Adipocyte (in vitro differentiated cells): Measurements from ENCODE around the gene MYO6.

Experiments used
- DNase-seq: peaks from one replicate; pipeline ENCODE4 v3.0.0-alpha.2; 2015; ENCODE audit warnings: low read depth
- H3K27me3 ChIP-seq: replicated peaks from 2 replicates; pipeline ENCODE4 v1.7.0; 2013; ENCODE audit warnings: mild to moderate bottlenecking, low read length, moderate library complexity; ENCODE audit not compliant: control insufficient read depth, insufficient read depth
- H3K36me3 ChIP-seq: 2 replicates; pipeline ENCODE4 v1.7.0; 2013; ENCODE audit warnings: low read length, mild to moderate bottlenecking, moderate library complexity; ENCODE audit not compliant: control insufficient read depth, insufficient read depth, severe bottlenecking
- H3K4me1 ChIP-seq: 2 replicates; pipeline ENCODE4 v1.7.0; 2013; ENCODE audit warnings: mild to moderate bottlenecking, low read length, moderate library complexity; ENCODE audit not compliant: control insufficient read depth, insufficient read depth
- H3K4me3 ChIP-seq: 2 replicates; pipeline ENCODE4 v1.7.0; 2013; ENCODE audit warnings: mild to moderate bottlenecking, low read length, moderate library complexity
- H3K9ac ChIP-seq: 2 replicates; pipeline ENCODE4 v1.7.0; 2013; ENCODE audit warnings: mild to moderate bottlenecking, low read length, moderate library complexity
- H3K9me3 ChIP-seq: 2 replicates; pipeline ENCODE4 v1.7.0; 2013; ENCODE audit warnings: mild to moderate bottlenecking, low read length, moderate library complexity; ENCODE audit not compliant: control insufficient read depth

MYO6 gene

GRCh38 chr6:75766387-75766786, 17.3 kb downstream of the MYO6 start:
- DNase-seq = no peak
- no peak overlapping the region for H3K4me3 ChIP-seq
- no peaks in the 10 kb centered on the region for H3K27me3 ChIP-seq
- no peaks in the 10 kb centered on the region for H3K9me3 ChIP-seq
- H3K36me3 ChIP-seq = no peaks in the 10 kb centered on the region
- H3K4me1 ChIP-seq = no peaks in the 10 kb centered on the region
- no peak overlapping the region for H3K9ac ChIP-seq

- no peaks in the 10 kb centered on the region for H3K4me1 ChIP-seq
- H3K36me3 ChIP-seq = no peaks in the 10 kb centered on the region
- H3K4me3 ChIP-seq = no peak overlapping the region
- DNase-seq = no peak
- H3K27me3 ChIP-seq = no peaks in the 10 kb centered on the region
- H3K9me3 ChIP-seq = no peaks in the 10 kb centered on the region
- H3K9ac ChIP-seq = no peak overlapping the region
Observed at GRCh38 chr6:75770844-75771243, 21.8 kb downstream of the MYO6 start.

GRCh38 chr6:75775219-75775618, 26.2 kb downstream of the MYO6 start:
- Histone ChIP-seq H3K4me3 (no peak overlapping the region), H3K9ac (no peak overlapping the region), H3K4me1 (peaks cover 6% of the 10 kb centered on the region), H3K27me3 (no peaks in the 10 kb centered on the region), H3K36me3 (no peaks in the 10 kb centered on the region), H3K9me3 (no peaks in the 10 kb centered on the region)
- DNase-seq = no peak

GRCh38 chr6:75776461-75776860, 27.4 kb downstream of the MYO6 start:
- Histone ChIP-seq H3K27me3 (no peaks in the 10 kb centered on the region), H3K9me3 (no peaks in the 10 kb centered on the region), H3K4me3 (no peak overlapping the region), H3K36me3 (no peaks in the 10 kb centered on the region), H3K9ac (no peak overlapping the region), H3K4me1 (peaks cover 6% of the 10 kb centered on the region)
- no peak for DNase-seq

- H3K9me3 ChIP-seq = no peaks in the 10 kb centered on the region
- H3K27me3 ChIP-seq = no peaks in the 10 kb centered on the region
- H3K9ac ChIP-seq = no peak overlapping the region
- no peaks in the 10 kb centered on the region for H3K36me3 ChIP-seq
- no peak for DNase-seq
- H3K4me3 ChIP-seq = no peak overlapping the region
- H3K4me1 ChIP-seq = peaks cover 6% of the 10 kb centered on the region
Observed at GRCh38 chr6:75778757-75779156, 29.7 kb downstream of the MYO6 start.

GRCh38 chr6:75786152-75786551, 37.1 kb downstream of the MYO6 start:
- Histone ChIP-seq H3K4me1 (no peaks in the 10 kb centered on the region), H3K9me3 (no peaks in the 10 kb centered on the region), H3K4me3 (no peak overlapping the region), H3K9ac (no peak overlapping the region), H3K36me3 (no peaks in the 10 kb centered on the region), H3K27me3 (no peaks in the 10 kb centered on the region)
- DNase-seq = no peak

- Histone ChIP-seq H3K4me3 (no peak overlapping the region), H3K9ac (no peak overlapping the region), H3K36me3 (no peaks in the 10 kb centered on the region), H3K4me1 (peaks cover 8% of the 10 kb centered on the region), H3K9me3 (no peaks in the 10 kb centered on the region), H3K27me3 (no peaks in the 10 kb centered on the region)
- DNase-seq = no peak
Observed at GRCh38 chr6:75788894-75789293, 39.9 kb downstream of the MYO6 start.

- peaks cover 12% of the 10 kb centered on the region for H3K4me1 ChIP-seq
- peak; percentile 38 for DNase-seq
Observed at GRCh38 chr6:75791881-75792280, 42.8 kb downstream of the MYO6 start.

GRCh38 chr6:75794351-75794846, 45.4 kb downstream of the MYO6 start:
- H3K9ac ChIP-seq = no peak overlapping the region
- H3K36me3 ChIP-seq = no peaks in the 10 kb centered on the region
- no peak for DNase-seq

More at GRCh38 chr6:75791881-75792280, 42.8 kb downstream of the MYO6 start:
- no peaks in the 10 kb centered on the region for H3K27me3 ChIP-seq
- H3K4me3 ChIP-seq = no peak overlapping the region
- H3K9me3 ChIP-seq = no peaks in the 10 kb centered on the region
- no peaks in the 10 kb centered on the region for H3K36me3 ChIP-seq
- no peak overlapping the region for H3K9ac ChIP-seq

GRCh38 chr6:75794954-75795739, 46.1 kb downstream of the MYO6 start:
- Histone ChIP-seq H3K36me3 (no peaks in the 10 kb centered on the region), H3K4me3 (peak overlapping the region; percentile 39), H3K4me1 (peaks cover 12% of the 10 kb centered on the region), H3K27me3 (no peaks in the 10 kb centered on the region), H3K9ac (no peak overlapping the region), H3K9me3 (no peaks in the 10 kb centered on the region)
- peak; percentile 23 for DNase-seq

More at GRCh38 chr6:75794351-75794846, 45.4 kb downstream of the MYO6 start:
- Histone ChIP-seq H3K4me3 (no peak overlapping the region), H3K4me1 (peaks cover 12% of the 10 kb centered on the region), H3K9me3 (no peaks in the 10 kb centered on the region), H3K27me3 (no peaks in the 10 kb centered on the region)

GRCh38 chr6:75796723-75797122, 47.7 kb downstream of the MYO6 start:
- no peaks in the 10 kb centered on the region for H3K9me3 ChIP-seq
- H3K9ac ChIP-seq = no peak overlapping the region
- no peaks in the 10 kb centered on the region for H3K27me3 ChIP-seq
- DNase-seq = no peak
- H3K4me3 ChIP-seq = no peak overlapping the region
- H3K36me3 ChIP-seq = no peaks in the 10 kb centered on the region
- H3K4me1 ChIP-seq = peaks cover 11% of the 10 kb centered on the region
